Astrocyte (in vitro differentiated cells and primary cell): Measurements from ENCODE around the gene OR6B3. TPM values are rescaled to one million over a fixed set of nuclear protein-coding genes. Genes with fewer than 3 reads are reported as not detected.

Experiments
- DNase-seq: peaks from one replicate; pipeline ENCODE4 v3.0.0-alpha.2; 2010; ENCODE audit warnings: low read depth
- FAIRE-seq: peaks from 2 replicates; lab custom pipeline; 2011; peaks lifted over from hg19 to GRCh38; lab: Jason Lieb, UNC
- H2AFZ ChIP-seq: 2 replicates; pipeline ENCODE4 v1.6.0; 2012; ENCODE audit warnings: low read depth, low read length, inconsistent platforms
- H3K27ac ChIP-seq: 2 replicates; pipeline ENCODE4 v1.5.1; 2011; ENCODE audit warnings: low read depth, low read length, inconsistent platforms
- H3K27me3 ChIP-seq: 2 replicates; pipeline ENCODE4 v1.6.0; 2011; ENCODE audit warnings: low read length, inconsistent platforms; ENCODE audit not compliant: insufficient read depth
- H3K36me3 ChIP-seq: 2 replicates; pipeline ENCODE4 v1.5.1; 2011; ENCODE audit warnings: low read length, inconsistent platforms; ENCODE audit not compliant: insufficient read depth
- H3K4me1 ChIP-seq: 2 replicates; pipeline ENCODE4 v1.5.1; 2011; ENCODE audit warnings: low read length, inconsistent platforms; ENCODE audit not compliant: insufficient read depth
- H3K4me2 ChIP-seq: 2 replicates; pipeline ENCODE4 v1.6.0; 2012; ENCODE audit warnings: low read length, inconsistent platforms
- H3K4me3 ChIP-seq: 2 replicates; pipeline ENCODE4 v1.5.1; 2011; ENCODE audit warnings: low read depth, mild to moderate bottlenecking, low read length, inconsistent platforms; ENCODE audit not compliant: insufficient read depth
- H3K79me2 ChIP-seq: 2 replicates; pipeline ENCODE4 v1.6.0; 2012; ENCODE audit warnings: mild to moderate bottlenecking, low read length, inconsistent platforms; ENCODE audit not compliant: insufficient read depth
- H3K9ac ChIP-seq: 2 replicates; pipeline ENCODE4 v1.6.0; 2012; ENCODE audit warnings: mild to moderate bottlenecking, low read length, inconsistent platforms
- H3K9me3 ChIP-seq: 2 replicates; pipeline ENCODE4 v1.5.1; 2012; ENCODE audit warnings: low read depth, mild to moderate bottlenecking, low read length, inconsistent platforms; ENCODE audit not compliant: insufficient read depth
- H4K20me1 ChIP-seq: 2 replicates; pipeline ENCODE4 v1.6.0; 2012; ENCODE audit warnings: low read length, inconsistent platforms; ENCODE audit not compliant: insufficient read depth
- H3K27ac Mint-ChIP-seq: one replicate; pipeline ENCODE4 v1.8.0; 2021; ENCODE audit warnings: mild to moderate bottlenecking, mixed read lengths; ENCODE audit not compliant: unreplicated experiment
- H3K27me3 Mint-ChIP-seq: one replicate; pipeline ENCODE4 v1.8.0; 2021; ENCODE audit warnings: low read depth, mixed read lengths; ENCODE audit not compliant: unreplicated experiment
- H3K36me3 Mint-ChIP-seq: one replicate; pipeline ENCODE4 v1.8.0; 2021; ENCODE audit warnings: low read depth, mixed read lengths; ENCODE audit not compliant: unreplicated experiment
- H3K4me1 Mint-ChIP-seq: one replicate; pipeline ENCODE4 v1.8.0; 2021; ENCODE audit warnings: low read depth, mixed read lengths; ENCODE audit not compliant: unreplicated experiment
- H3K4me3 Mint-ChIP-seq: one replicate; pipeline ENCODE4 v1.8.0; 2021; ENCODE audit warnings: mild to moderate bottlenecking, moderate library complexity, mixed read lengths; ENCODE audit not compliant: unreplicated experiment
- H3K9me3 Mint-ChIP-seq: one replicate; pipeline ENCODE4 v1.8.0; 2021; ENCODE audit warnings: mild to moderate bottlenecking, mixed read lengths; ENCODE audit not compliant: unreplicated experiment
- EZH2 ChIP-seq: IDR thresholded peaks from 2 replicates; pipeline ENCODE4 v1.6.1; 2012; ENCODE audit warnings: mild to moderate bottlenecking, low read length, inconsistent platforms; ENCODE audit not compliant: insufficient read depth
- total RNA-seq: library from RNA; stranded (reverse); gene quantifications from 2 replicates; pipeline ENCODE4 v1.2.1, GENCODE V29; 2021
- TF ChIP-seq, protein P1 (sequence below): IDR thresholded peaks from 2 replicates; pipeline ENCODE4 v1.5.1; 2011; ENCODE audit warnings: low read depth, mild to moderate bottlenecking, inconsistent platforms, low read length, moderate library complexity; ENCODE audit not compliant: insufficient read depth

The OR6B3 gene
- total RNA-seq, 1 donor from 2014 or later: not detected

DNA sequence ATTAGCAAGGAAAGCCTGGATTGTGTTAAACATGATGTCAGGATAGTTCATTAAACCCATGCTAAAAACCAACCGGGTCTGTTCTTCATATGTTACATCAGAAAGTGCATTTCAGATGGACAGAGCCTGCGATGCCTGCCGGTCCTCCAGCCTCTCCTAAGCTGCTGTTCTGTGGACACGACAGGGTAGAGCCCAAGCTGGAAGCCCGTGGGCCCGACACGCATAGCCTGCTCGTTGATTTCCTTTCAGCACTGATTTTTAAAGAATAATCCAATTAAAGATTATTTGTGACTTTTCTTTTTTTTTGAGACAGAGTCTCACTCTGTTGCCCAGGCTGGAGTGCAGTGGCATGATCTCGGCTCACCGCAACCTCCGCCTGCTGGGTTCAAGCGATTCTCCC, 797 bp downstream of the OR6B3 start:
- H3K79me2 ChIP-seq: no peaks in the 10 kb centered on the region
- peaks cover 53% of the 10 kb centered on the region for H3K27me3 Mint-ChIP-seq
- H3K4me3 ChIP-seq: no peak overlapping the region
- TF ChIP-seq, protein P1, sequence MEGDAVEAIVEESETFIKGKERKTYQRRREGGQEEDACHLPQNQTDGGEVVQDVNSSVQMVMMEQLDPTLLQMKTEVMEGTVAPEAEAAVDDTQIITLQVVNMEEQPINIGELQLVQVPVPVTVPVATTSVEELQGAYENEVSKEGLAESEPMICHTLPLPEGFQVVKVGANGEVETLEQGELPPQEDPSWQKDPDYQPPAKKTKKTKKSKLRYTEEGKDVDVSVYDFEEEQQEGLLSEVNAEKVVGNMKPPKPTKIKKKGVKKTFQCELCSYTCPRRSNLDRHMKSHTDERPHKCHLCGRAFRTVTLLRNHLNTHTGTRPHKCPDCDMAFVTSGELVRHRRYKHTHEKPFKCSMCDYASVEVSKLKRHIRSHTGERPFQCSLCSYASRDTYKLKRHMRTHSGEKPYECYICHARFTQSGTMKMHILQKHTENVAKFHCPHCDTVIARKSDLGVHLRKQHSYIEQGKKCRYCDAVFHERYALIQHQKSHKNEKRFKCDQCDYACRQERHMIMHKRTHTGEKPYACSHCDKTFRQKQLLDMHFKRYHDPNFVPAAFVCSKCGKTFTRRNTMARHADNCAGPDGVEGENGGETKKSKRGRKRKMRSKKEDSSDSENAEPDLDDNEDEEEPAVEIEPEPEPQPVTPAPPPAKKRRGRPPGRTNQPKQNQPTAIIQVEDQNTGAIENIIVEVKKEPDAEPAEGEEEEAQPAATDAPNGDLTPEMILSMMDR: no peak
- TF ChIP-seq EZH2: no peak
- no peak overlapping the region for H2AFZ ChIP-seq
- H3K36me3 ChIP-seq: no peaks in the 10 kb centered on the region
- H3K27ac ChIP-seq: no peak overlapping the region
- no peak overlapping the region for H3K4me3 Mint-ChIP-seq
- H3K9me3 Mint-ChIP-seq: peaks cover 2% of the 10 kb centered on the region
- FAIRE-seq: no peak
- no peak overlapping the region for H3K9ac ChIP-seq
- H3K4me2 ChIP-seq: no peak overlapping the region
- DNase-seq: no peak
- H3K4me1 Mint-ChIP-seq: no peaks in the 10 kb centered on the region
- H3K27me3 ChIP-seq: peaks cover 16% of the 10 kb centered on the region
- H3K27ac Mint-ChIP-seq: no peak overlapping the region
- H3K36me3 Mint-ChIP-seq: no peaks in the 10 kb centered on the region
- no peaks in the 10 kb centered on the region for H3K4me1 ChIP-seq
- no peaks in the 10 kb centered on the region for H4K20me1 ChIP-seq
- no peaks in the 10 kb centered on the region for H3K9me3 ChIP-seq

DNA sequence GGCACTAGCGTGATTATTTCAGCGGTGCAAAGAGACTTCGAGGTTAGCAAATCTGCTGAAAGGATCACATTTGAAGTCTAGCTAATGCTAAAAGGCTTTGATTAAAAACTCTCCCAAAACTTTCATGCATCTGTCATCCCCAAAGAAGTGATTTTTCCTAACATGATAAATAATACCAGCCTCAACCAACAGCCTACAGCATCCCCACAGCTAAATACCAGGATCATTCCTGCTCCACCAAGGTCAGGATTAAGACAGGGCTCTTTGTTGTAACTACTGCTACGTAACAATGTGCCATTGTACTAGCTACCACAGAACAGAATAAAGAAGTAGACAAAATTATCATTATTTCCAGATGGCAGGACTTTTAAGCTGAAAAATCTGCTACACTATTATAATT, 1.6 kb downstream of the OR6B3 start:
- Histone ChIP-seq H3K9ac (no peak overlapping the region), H3K4me2 (no peak overlapping the region), H3K27me3 (peaks cover 19% of the 10 kb centered on the region), H3K4me1 (no peaks in the 10 kb centered on the region), H3K27ac (no peak overlapping the region), H2AFZ (no peak overlapping the region), H3K79me2 (no peaks in the 10 kb centered on the region), H4K20me1 (no peaks in the 10 kb centered on the region), H3K36me3 (no peaks in the 10 kb centered on the region), H3K9me3 (no peaks in the 10 kb centered on the region), H3K4me3 (no peak overlapping the region)
- Mint-ChIP-seq H3K27me3 (peaks cover 49% of the 10 kb centered on the region), H3K4me3 (no peak overlapping the region), H3K9me3 (peaks cover 2% of the 10 kb centered on the region), H3K4me1 (no peaks in the 10 kb centered on the region), H3K27ac (no peak overlapping the region), H3K36me3 (no peaks in the 10 kb centered on the region)
- DNase-seq (no peak), FAIRE-seq (no peak)
- TF ChIP-seq, protein P1: no peak
- no peak for TF ChIP-seq EZH2

DNA sequence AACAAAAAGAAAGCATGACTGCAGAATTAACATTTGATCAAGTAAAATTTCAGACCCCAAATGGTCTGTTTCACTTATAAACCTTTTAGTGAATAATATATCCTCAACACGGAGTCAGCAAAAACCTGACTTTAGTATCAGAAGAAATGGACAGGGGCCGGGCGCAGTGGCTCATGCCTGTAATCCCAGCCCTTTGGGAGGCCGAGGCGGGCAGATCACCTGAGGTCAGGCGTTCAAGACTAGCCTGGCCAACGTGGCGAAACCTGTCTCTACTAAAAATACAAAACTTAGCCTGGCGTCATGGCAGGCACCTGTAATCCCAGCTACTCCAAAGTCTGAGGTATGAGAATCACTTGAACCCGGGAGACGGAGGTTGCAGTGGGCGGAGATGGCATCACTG, 3.0 kb downstream of the OR6B3 start:
- DNase-seq: no peak
- Mint-ChIP-seq H3K4me3 (no peak overlapping the region), H3K27ac (no peak overlapping the region), H3K9me3 (no peaks in the 10 kb centered on the region), H3K27me3 (peaks cover 43% of the 10 kb centered on the region), H3K36me3 (no peaks in the 10 kb centered on the region), H3K4me1 (no peaks in the 10 kb centered on the region)
- Histone ChIP-seq H3K36me3 (no peaks in the 10 kb centered on the region), H3K79me2 (no peaks in the 10 kb centered on the region), H3K4me1 (no peaks in the 10 kb centered on the region), H3K4me3 (no peak overlapping the region), H3K27me3 (peaks cover 19% of the 10 kb centered on the region), H3K4me2 (no peak overlapping the region), H2AFZ (no peak overlapping the region), H3K9me3 (no peaks in the 10 kb centered on the region), H3K27ac (no peak overlapping the region), H4K20me1 (no peaks in the 10 kb centered on the region), H3K9ac (no peak overlapping the region)
- no peak for TF ChIP-seq EZH2
- TF ChIP-seq, protein P1: no peak
- no peak for FAIRE-seq
